GM12892 (cell line): ENCODE measurements around the gene ZNF428.

Experiments
- POLR2A ChIP-seq: IDR thresholded peaks from 2 replicates; pipeline ENCODE4 v1.6.1; 2011; ENCODE audit warnings: low read depth, low read length, control low read depth
- POLR2AphosphoS5 ChIP-seq: IDR thresholded peaks from 2 replicates; pipeline ENCODE4 v1.6.1; 2011; ENCODE audit warnings: low read depth, low read length, control low read depth

- TF ChIP-seq POLR2A (no peak), POLR2AphosphoS5 (no peak)
These were observed 49.1 kb downstream of the ZNF428 start for GRCh38 chr19:43570174-43570791.
